SKM-1 treated with dmso at 0.1 percent for 144 hours (cell line): Measurements from ENCODE around the gene SV2B.

ENCODE experiments used
- DNase-seq: peaks from one replicate; lab custom pipeline; 2025; ENCODE audit not compliant: unreplicated experiment; lab: John Stamatoyannopoulos, UW

The SV2B gene

GRCh38 chr15:91184441-91184840, 84.4 kb downstream of the SV2B start:
- no peak for DNase-seq

- DNase-seq, result peak; percentile 8
These were observed 87.0 kb downstream of the SV2B start for GRCh38 chr15:91186904-91187656.

- DNase-seq, result no peak
These were observed 92.2 kb downstream of the SV2B start for GRCh38 chr15:91192285-91192684.

GRCh38 chr15:91192690-91193377, 92.8 kb downstream of the SV2B start:
- DNase-seq, result no peak

GRCh38 chr15:91193378-91193720, 93.3 kb downstream of the SV2B start:
- no peak for DNase-seq

GRCh38 chr15:91196127-91196526, 96.1 kb downstream of the SV2B start:
- no peak for DNase-seq

- no peak for DNase-seq
These were observed 96.7 kb downstream of the SV2B start for GRCh38 chr15:91196768-91197167.

GRCh38 chr15:91199511-91199910, 99.5 kb downstream of the SV2B start:
- no peak for DNase-seq

- DNase-seq, result no peak
These were observed 100.2 kb downstream of the SV2B start for GRCh38 chr15:91200101-91200754.

GRCh38 chr15:91202510-91203102, 102.5 kb downstream of the SV2B start:
- DNase-seq, result no peak

GRCh38 chr15:91203619-91204203, 103.7 kb downstream of the SV2B start:
- no peak for DNase-seq

- DNase-seq, result no peak
These were observed 108.3 kb downstream of the SV2B start for GRCh38 chr15:91208371-91208770.

- DNase-seq, result no peak
These were observed 109.3 kb downstream of the SV2B start for GRCh38 chr15:91209318-91209717.

GRCh38 chr15:91209726-91210125, 109.7 kb downstream of the SV2B start:
- no peak for DNase-seq

- DNase-seq, result no peak
These were observed 114.9 kb downstream of the SV2B start for GRCh38 chr15:91214675-91215590.

GRCh38 chr15:91216000-91216399, 115.9 kb downstream of the SV2B start:
- no peak for DNase-seq

- no peak for DNase-seq
These were observed 119.1 kb downstream of the SV2B start for GRCh38 chr15:91219206-91219605.

GRCh38 chr15:91222052-91222451, 122.0 kb downstream of the SV2B start:
- no peak for DNase-seq

- no peak for DNase-seq
These were observed 123.8 kb downstream of the SV2B start for GRCh38 chr15:91223863-91224262.

- DNase-seq, result peak; percentile 5
These were observed 124.8 kb downstream of the SV2B start for GRCh38 chr15:91224755-91225380.
